OCI-LY1 (cell line): Measurements from ENCODE around the gene XPNPEP2.

Experiments
- EZH2 ChIP-seq: fragments of 200-600 bp; sonication (generic), shearing (Covaris generic); IDR thresholded peaks from 2 replicates; pipeline ENCODE4 v1.8.0; 2017; ENCODE audit warnings: borderline replicate concordance, mixed run types, mild to moderate bottlenecking, antibody characterized with exemption, low read length, moderate library complexity, mixed read lengths
- TF ChIP-seq, protein P1 (sequence below): fragments of 200-600 bp; sonication (generic), shearing (Covaris generic); IDR thresholded peaks from 2 replicates; pipeline ENCODE4 v1.5.1; 2017; ENCODE audit warnings: mild to moderate bottlenecking, antibody characterized with exemption, low read length, moderate library complexity, mixed read lengths

GRCh38 chrX:129733335-129733734 lies 5.4 kb upstream of the XPNPEP2 start:
- TF ChIP-seq, protein P1, sequence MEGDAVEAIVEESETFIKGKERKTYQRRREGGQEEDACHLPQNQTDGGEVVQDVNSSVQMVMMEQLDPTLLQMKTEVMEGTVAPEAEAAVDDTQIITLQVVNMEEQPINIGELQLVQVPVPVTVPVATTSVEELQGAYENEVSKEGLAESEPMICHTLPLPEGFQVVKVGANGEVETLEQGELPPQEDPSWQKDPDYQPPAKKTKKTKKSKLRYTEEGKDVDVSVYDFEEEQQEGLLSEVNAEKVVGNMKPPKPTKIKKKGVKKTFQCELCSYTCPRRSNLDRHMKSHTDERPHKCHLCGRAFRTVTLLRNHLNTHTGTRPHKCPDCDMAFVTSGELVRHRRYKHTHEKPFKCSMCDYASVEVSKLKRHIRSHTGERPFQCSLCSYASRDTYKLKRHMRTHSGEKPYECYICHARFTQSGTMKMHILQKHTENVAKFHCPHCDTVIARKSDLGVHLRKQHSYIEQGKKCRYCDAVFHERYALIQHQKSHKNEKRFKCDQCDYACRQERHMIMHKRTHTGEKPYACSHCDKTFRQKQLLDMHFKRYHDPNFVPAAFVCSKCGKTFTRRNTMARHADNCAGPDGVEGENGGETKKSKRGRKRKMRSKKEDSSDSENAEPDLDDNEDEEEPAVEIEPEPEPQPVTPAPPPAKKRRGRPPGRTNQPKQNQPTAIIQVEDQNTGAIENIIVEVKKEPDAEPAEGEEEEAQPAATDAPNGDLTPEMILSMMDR, result no peak
- TF ChIP-seq EZH2, result no peak
